KOPT-K1 (cell line): Measurements from ENCODE around the gene ISYNA1.
A peak's percentile ranks its signal among the peaks of the same experiment; 100 is the strongest.

Experiments used
- H3K27ac ChIP-seq: fragments of 200-600 bp; sonication (generic); 2 replicates; pipeline ENCODE4 v1.5.1; 2016; ENCODE audit warnings: antibody characterized with exemption, mild to moderate bottlenecking, low read depth, low read length; ENCODE audit not compliant: poor library complexity, severe bottlenecking
- H3K36me3 ChIP-seq: fragments of 200-600 bp; sonication (generic); 2 replicates; pipeline ENCODE4 v1.5.1; 2017; ENCODE audit warnings: antibody characterized with exemption, mild to moderate bottlenecking, low read length, moderate library complexity; ENCODE audit not compliant: insufficient read depth
- H3K9me3 ChIP-seq: fragments of 200-600 bp; sonication (generic); 2 replicates; pipeline ENCODE4 v1.5.1; 2017; ENCODE audit warnings: antibody characterized with exemption, low read length, mild to moderate bottlenecking; ENCODE audit not compliant: insufficient read depth, poor library complexity, severe bottlenecking

The ISYNA1 gene

DNA sequence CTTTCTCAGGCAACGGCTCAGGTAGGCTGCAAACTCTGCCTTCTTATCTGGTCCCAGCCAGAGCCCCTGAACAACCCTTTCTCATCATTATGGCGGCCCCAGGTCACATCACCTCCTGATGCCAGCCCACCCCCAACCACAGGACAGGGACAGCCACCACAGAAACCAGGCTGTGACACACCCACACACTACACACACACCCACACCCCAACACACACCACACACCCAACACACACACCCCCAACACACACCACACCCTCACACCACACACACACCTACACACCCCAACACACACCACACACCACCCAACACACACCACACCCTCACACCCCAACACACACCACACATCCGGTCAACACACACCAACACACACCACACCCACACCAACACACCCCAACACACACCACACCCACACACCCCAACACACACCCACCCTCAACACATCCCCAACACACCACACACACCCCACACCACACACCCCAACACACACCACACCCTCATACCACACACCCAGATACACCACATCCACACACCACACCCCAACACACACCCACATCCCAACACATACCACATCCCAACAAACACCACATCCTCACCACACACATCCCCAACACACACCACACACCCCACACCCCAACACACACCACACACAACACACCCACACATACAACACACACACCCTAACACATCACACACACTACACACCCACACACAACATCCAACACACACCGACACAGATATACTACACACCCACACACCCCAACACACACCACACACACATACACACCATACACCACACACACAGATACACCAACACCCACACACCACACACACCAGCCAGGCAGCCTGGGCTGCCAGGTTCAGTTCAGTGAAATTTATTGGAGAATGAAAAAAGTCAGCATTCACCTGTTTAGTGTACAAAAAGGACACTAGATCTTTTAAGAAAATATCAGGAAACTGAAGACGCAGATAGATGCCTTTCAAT lies 4.2 kb upstream of the ISYNA1 start:
- H3K36me3 ChIP-seq = peaks cover 46% of the 10 kb centered on the region

DNA sequence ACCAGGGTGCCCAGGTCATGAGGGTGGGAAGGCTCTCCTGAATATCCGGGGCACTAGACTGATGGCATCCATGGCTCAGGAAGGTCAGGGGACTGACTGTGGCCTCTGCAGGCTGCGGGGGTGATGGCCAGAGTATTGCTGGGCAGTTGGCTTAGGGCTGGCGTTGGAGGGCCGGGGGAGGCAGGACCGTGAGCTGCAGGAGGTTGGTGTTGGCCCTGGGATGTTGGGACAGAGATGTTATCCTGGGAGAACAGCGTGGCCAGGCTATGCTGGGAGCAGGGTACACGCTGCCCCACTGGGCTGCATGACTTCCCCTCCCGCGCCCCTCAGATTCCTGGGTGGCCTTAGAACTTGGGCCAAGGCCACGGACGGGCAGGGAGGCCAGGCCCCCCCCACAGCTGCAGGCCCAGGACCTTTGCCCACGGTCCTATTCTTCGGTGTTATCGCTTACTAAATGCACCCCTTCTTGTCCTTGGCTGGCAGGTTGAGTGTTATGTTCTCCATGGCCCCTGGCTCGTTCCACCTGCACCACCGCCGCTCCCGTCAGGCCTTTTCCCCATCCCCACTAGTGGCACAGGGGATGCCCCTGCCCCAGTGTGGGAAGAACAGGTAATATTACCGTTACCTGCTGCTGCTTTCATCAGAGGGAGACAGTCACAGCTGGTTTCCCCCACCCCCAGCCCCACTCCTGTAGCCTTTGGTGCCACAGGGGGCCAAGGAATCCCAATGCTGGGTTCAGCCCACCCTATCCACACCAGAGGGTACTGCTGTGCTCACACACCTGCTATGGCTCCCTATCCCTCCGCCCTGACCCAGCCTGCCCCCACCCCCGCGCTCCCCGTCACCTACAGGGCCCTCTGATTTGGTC lies 3.2 kb upstream of the ISYNA1 start:
- peaks cover 40% of the 10 kb centered on the region for H3K36me3 ChIP-seq
- no peaks in the 10 kb centered on the region for H3K9me3 ChIP-seq
- H3K27ac ChIP-seq = no peak overlapping the region

More for the DNA sequence above, 4.2 kb upstream of the ISYNA1 start:
- no peaks in the 10 kb centered on the region for H3K9me3 ChIP-seq
- no peak overlapping the region for H3K27ac ChIP-seq

DNA sequence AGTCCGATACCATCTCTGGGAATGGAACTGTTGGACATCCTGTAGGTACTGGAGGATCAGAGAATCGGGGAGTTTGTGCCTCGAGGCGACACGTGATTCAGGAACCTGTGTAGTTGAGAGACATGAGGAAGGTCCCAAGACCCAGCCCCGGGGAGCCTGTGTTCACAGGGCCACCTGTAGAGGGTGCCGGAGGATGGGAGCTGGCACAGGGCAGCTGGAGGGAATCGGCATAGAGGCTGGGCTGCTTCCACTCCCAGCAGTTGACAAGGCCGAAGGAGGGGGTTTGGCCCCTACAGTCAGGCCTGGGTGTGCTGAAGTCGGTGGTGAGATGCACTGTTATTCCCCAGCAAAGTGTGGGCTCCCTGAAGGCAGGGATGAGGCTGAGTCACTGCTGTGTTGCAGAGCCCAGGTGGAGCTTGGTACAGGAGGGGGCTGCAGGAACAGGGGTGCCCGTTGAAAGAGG lies 2.5 kb upstream of the ISYNA1 start:
- Histone ChIP-seq H3K9me3 (no peaks in the 10 kb centered on the region), H3K27ac (no peak overlapping the region), H3K36me3 (peaks cover 40% of the 10 kb centered on the region)

GRCh38 chr19:18439910-18440237 lies 1.9 kb upstream of the ISYNA1 start:
- H3K27ac ChIP-seq = no peak overlapping the region
- H3K36me3 ChIP-seq = peaks cover 40% of the 10 kb centered on the region
- no peaks in the 10 kb centered on the region for H3K9me3 ChIP-seq

DNA sequence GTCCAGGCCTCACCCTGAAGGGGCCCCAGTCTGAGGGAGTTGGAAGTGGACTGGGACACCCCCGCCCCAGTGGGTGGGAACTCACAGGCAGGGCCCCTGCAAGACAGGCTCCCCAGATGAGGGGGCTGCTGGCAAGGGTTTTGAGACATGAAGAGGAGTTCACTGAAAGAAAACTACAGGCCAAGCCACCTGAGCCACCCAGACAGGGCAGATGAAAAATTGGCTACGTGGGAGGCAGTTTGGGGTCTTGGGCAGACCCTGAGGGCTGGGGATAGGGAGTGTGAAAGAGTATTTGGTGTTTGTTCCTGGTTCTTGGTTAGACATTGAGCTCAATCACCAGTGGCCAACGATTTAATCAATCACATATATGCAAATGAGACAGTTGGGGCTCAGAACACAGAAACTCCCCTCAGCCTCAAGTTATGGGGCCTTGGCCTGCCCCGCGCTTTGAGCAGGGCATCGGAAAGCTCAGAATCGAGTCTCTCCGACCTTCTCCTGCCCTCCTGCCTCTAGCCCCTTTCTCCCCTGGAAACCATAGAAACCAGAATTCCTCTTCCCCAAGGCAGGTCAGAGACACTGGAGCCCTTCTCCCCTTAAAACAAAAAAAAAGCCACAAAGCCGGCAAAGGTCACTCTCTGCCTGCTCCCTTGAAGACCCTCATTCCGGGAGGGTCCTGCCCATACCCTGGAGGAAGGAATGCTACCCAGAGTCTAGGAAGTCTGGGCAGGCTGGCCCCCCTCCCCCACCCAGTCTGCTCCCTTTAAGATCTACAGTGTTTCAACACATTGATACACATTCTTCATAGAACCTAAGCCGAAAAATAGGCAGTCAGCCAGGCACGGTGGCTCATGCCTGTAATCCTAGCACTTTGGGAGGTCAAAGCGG lies 1.3 kb upstream of the ISYNA1 start:
- peaks cover 39% of the 10 kb centered on the region for H3K36me3 ChIP-seq
- H3K9me3 ChIP-seq = no peaks in the 10 kb centered on the region
- H3K27ac ChIP-seq = no peak overlapping the region

DNA sequence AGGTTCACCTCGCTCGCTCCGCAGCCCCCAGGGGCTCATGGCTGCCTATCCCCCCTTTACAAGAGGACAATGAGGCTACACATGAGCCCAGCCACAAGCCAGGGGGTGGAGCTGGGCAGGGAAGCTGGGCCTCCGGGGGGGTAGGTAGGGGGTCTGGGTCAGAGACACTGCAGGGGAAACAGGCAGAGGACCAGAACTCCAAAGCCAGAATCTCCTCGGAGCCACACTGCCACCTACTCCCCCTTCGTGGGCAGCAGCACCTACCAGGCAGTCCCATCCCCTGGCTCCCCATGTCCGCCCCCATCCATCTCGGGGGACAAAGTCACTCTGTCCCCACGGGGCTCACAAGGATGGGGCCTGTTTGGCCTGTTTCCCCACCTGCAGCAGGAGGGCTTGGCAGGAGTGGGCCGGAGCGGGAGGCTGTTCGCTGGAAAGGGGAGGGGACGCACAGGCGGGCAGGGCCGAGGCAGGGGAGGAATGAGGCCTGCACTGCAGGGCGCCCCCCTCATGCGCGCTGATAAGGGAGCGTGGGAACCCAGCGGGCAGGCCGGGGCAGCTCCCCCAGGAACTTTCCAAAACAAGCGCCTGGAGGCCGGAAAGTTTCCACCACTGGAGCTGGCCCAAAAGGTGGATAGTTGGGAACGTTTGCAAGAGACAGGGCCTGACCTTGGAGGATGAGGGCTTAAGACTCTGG lies 545 bp upstream of the ISYNA1 start:
- Histone ChIP-seq H3K9me3 (no peaks in the 10 kb centered on the region), H3K27ac (no peak overlapping the region), H3K36me3 (peaks cover 31% of the 10 kb centered on the region)

DNA sequence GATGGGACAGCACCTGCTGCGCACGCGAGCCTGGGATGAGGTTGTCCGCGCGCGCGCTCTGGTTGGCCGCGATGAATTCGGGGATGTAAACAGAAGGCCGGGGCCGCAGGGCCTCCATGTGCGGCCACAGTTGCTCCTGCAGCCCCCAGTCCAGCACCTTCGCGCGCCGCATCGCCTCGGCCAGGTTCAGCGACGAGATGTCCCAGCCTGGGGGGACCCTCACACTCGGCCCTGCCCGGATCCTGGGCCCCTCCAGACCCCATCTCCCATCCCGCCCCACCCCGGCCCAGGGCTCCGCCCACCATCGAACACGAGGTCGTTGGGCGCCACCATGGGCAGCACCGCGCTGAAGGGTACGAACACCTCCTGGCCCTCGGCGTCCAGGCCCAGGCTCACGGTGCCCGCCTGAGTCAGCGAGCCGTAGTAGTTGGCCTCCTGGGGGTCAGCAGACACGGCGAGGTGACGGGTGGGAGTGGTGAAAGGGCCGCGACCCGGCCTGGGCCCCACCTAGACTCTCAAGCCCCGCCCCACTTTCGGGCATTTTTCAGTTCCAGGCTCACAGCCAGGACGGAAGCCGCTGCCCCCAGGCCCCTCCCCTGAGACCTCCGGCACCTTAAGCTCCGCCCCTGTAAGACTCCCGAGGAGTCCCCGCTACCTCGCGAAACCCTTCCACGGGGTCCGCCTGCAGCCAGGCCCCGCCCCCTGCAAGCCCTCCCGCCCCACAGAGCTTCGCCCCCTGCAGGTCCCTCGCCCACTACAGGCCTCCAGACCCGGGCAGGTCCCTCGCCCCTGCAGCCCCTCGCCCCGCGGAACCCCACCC lies 1.1 kb downstream of the ISYNA1 start:
- peaks cover 32% of the 10 kb centered on the region for H3K36me3 ChIP-seq
- no peaks in the 10 kb centered on the region for H3K9me3 ChIP-seq
- peak overlapping the region; percentile 21 for H3K27ac ChIP-seq

GRCh38 chr19:18435842-18436670 lies 1.9 kb downstream of the ISYNA1 start:
- no peaks in the 10 kb centered on the region for H3K9me3 ChIP-seq
- no peak overlapping the region for H3K27ac ChIP-seq
- peaks cover 40% of the 10 kb centered on the region for H3K36me3 ChIP-seq

DNA sequence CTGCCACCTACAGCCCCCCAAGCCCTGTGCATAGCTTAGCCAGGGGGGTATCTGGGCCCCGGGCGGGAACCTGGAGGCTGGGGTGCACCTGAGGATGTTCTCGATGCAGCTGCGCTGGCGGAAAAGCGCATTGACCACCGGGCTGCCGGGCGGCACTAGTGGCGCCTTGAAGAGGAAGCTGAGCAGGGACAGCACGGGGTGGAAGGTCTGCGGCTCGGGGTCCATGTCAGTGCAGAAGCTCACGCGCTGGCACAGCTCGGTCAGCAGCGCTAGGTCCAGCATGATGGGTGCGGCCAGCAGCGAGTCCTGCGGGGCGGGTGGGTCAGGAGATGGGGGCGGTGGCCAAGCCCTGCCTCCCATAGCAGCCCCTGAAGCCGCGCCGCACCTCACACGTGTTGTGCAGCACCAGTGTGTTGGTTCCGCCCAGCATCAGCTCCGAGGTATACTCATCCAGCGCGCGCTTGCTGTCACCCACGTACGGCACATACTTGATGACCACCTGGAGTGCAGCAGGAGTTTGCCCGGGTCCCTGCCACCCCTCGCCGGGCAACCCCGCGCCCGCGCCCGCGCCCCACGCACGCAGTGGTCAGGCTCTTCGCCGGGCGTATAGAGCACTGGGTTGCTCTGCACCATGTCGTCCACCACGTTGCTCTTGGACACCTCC lies 2.6 kb downstream of the ISYNA1 start:
- Histone ChIP-seq H3K27ac (no peak overlapping the region), H3K9me3 (no peaks in the 10 kb centered on the region), H3K36me3 (peaks cover 48% of the 10 kb centered on the region)

DNA sequence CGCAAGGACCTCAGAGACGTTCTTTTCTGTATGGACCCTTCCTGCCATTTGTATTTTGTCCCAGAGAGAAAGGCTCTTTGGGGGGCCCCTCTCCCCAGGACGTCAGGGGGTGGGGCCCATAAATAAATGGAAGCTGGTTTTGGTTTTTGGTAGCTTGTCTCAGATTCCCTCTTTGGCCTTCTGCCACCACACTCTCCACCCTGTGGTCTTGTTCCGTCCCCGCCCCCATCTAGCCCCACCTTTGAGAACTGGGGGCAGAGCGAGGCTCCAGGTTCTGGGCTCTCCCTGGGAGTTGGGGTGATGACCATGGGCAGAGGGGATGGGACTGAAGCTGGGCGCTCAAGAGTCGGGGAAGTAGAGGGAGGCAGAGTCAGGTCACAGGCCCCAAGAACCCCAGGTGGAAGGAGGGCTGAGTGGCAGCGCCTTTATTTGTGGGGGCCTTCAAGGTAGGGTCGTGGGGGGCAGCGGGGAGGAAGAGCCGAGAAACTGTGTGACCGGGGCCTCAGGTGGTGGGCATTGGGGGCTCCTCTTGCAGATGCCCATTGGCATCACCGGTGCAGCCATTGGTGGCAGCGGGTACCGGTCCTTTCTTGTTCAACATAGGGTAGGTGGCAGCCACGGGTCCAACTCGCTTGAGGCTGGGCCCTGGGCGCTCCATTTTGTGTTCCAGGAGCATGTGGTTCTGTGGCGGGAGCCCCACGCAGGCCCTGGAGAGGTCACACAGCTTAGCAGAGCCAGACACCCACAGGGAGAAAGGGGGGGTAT lies 3.3 kb downstream of the ISYNA1 start:
- Histone ChIP-seq H3K27ac (no peak overlapping the region), H3K36me3 (peaks cover 49% of the 10 kb centered on the region), H3K9me3 (no peaks in the 10 kb centered on the region)

GRCh38 chr19:18433735-18434398 lies 4.1 kb downstream of the ISYNA1 start:
- no peak overlapping the region for H3K27ac ChIP-seq
- no peaks in the 10 kb centered on the region for H3K9me3 ChIP-seq
- peaks cover 49% of the 10 kb centered on the region for H3K36me3 ChIP-seq
